MV-4-11 (cell line): ENCODE results near the gene RPUSD3.

Source experiments
- DNase-seq: peaks from one replicate; lab custom pipeline; 2025; lab: John Stamatoyannopoulos, UW

RPUSD3 gene

DNA sequence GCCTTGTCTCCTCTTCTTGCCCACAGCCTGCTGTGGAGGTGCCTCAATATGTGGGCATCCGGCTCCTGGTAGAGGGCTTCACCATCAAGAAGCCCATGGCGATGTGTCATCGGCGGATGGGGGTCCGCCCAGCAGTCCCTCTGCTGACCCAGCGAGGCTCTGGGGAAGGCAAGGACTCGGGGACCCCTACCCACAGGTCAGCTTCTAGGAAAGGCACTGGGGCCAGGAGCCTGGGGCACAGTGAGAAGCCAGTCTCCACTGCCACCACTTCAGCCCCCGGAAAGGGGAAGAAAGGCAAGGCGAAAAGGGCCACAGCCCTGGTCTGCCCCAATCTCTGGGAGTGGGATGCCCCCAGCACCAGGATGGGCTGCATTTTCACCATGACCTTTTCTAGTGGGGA, 10.7 kb downstream of the RPUSD3 start:
- no peak for DNase-seq

GRCh38 chr3:9831253-9831652, 12.6 kb downstream of the RPUSD3 start:
- no peak for DNase-seq

DNA sequence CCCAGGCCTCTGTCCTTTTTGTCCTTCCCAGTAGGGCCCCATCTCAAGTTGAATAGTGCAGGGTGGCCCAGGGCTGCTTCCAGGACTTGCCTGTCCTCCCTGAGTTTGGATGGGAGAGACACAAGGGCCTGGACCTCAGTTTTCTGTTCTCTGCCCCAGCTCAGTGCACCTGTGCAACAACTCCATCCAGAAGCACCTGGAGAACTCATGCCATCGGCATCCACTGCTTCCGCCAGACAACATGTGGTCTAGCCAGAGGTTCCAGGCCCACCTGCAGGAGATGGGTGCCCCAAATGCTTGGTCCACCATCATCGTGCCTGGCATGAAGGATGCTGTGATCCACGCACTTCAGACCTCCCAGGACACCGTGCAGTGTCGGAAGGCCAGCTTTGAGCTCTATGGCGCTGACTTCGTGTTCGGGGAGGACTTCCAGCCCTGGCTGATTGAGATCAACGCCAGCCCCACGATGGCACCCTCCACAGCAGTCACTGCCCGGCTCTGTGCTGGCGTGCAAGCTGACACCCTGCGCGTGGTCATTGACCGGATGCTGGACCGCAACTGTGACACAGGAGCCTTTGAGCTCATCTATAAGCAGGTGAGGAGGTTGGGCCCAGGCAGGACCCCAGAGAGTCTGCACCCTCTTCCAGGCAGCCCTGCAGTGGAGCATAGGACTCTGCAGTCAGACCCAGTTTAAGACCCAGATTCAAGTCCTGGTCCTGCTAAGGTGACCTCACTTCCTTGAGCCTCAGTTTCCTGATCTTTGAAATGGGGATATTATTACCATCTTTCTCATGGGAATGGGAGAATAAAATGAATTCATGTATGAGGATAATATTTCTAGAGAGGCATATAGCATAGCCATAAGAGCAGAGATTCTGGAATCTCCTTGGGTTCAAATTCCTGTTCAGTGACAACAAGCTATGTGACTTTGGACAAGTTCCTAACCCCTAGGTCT, 14.7 kb downstream of the RPUSD3 start:
- no peak for DNase-seq

DNA sequence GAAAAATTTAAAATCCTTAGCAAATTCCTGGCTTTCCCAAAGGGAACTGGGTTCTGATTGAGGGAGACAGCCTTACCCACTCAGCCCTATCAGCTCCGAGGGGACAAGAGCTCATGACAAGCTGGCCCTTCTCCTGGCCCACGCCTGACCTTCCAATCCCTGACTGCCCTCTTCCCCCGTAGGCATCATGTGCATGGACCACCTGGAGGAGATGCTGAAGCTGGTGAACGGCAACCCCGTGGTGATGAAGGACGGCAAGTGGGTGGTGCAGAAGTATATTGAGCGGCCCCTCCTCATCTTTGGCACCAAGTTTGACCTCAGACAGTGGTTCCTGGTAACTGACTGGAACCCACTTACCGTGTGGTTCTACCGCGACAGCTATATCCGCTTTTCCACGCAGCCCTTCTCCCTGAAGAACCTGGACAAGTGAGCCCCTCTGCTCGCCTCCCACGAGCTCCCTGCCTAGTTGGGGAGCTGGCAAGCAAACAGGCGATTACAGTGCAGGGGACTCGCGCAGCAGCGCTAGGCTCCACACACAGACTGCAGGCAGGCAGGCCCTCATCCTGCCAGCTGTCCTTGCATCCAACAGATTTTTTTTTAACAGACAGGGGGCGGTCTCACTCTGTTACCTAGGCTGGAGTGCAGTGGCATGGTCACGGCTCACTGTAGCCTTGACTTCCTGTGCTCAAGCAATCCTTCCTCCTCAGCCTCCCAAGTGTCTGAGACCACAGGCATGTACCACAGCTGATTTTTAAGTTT, 16.8 kb downstream of the RPUSD3 start:
- peak; percentile 61 for DNase-seq

DNA sequence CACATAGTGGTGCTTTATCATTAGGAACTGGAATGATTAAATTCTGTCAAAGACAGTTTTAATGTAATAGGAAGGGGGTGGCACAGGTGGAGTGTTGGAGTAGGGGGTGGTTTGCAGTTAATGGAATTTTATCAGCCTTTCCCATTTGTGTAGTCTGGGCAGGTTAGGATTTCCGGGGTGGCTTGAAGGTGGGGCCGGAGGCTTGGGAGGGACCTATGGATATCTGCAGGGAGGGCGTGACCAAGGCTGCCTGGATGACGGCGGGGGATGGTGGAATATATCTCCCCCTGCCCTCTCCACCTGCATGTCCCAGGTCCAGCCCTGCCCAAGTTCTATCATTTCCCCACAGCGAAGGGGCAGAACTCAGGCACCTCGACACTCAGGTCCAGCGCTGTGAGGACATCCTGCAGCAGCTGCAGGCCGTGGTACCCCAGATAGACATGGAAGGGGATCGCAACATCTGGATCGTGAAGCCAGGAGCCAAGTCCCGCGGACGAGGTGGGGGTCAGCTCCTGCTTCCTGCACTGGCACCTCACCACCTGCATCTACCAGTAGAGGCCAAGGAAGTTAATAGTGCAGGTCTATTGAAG, 18.3 kb downstream of the RPUSD3 start:
- DNase-seq = no peak

DNA sequence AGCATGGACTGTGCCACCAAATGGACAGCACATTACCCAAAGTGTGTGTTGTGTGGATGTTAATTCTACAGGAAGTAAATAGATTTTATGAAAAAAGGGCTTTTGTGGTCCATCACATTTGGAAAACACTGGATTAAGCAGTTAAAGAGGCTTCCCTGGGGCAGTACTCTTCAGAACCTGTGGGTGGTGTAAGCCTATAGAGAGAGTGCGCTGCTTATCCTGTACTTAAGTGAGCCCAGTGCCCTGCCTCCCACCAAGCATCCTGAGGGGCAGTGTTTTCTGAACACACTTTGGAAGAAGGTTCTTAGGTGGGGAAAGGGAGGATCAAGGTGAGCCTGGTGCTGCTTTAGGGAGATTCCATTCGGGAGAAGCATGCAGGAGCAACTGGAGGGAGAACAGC, 22.9 kb downstream of the RPUSD3 start:
- DNase-seq = no peak

DNA sequence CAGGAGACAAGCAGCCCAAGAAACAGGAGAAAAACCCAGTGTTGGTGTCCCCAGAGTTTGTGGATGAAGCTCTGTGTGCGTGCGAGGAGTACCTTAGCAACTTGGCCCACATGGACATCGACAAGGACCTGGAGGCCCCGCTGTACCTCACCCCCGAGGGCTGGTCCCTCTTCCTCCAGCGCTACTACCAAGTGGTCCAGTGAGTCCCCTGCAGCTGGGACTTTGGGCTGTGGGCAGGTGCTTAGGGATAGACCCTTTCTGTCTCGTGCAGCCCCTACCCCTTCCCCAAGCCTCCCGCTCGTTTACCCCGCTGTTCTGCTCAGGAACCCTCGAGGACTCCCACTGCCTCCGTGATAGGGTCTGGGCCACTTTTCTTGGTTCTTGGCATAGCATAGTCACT, 23.3 kb downstream of the RPUSD3 start:
- DNase-seq = no peak

GRCh38 chr3:9818666-9819335, 25.0 kb downstream of the RPUSD3 start:
- no peak for DNase-seq

DNA sequence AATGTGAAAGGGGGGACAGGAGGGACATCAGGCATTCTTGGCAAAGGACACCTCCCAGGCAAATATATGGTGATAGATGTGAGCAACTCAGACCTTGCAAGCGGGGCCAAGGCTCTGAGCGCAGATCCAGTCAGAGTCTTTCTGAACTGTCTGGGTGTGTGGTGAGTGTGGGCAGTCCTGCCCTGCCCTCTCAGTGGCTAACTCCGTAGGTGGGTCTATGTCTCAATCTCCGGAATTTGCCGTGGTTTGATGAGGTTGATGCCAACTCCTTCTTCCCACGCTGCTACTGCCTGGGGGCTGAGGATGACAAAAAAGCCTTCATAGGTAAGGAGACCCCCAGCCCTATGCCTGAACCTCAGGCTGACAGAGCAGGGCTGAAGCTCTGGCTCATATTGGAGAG, 26.4 kb downstream of the RPUSD3 start:
- DNase-seq = no peak

- DNase-seq = no peak
These were observed 27.8 kb downstream of the RPUSD3 start for GRCh38 chr3:9815986-9816385.

DNA sequence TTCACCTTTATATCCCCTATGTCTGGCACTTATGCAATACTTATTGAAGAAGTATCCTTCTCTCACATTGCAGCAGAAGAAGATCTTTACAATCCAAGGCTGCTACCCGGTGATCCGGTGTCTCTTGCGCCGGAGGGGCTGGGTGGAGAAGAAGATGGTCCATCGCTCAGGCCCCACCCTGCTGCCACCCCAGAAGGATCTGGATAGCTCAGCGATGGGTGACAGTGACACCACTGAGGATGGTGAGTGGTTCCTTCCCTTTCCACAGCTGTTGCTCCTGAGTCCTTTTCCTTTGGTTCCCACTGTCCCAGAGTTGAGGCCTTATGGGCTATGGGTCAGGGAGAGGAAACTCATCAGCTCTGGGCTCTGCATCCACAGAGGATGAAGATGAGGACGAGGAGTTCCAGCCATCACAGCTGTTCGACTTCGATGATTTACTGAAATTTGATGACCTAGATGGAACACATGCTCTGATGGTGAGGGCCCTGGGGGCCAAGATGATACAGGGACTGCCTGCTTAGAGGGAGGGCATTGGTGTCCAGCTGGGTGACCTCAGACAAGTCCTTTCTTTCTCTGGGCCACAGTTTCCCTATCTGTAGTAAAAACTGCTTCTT, 30.8 kb downstream of the RPUSD3 start:
- no peak for DNase-seq

DNA sequence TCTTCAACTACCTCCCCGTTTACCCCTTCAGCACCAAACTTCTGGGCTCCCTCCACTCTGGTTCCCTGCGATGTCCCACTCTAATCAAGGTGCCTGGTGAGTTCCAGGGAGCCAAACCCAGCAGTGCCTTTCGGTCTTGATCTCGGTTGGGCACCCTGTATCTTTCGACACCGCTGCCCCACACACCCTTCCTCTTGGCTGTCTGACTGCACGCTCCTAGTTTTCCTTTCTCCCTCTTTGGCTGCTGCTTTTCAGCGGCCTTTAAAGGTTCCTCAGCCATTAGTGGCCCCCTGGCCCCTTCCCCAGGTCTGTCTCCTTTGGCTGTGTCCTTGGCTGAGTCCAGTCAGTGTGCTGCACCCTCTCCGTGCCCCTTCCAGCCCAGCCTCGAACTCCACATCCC, 33.0 kb downstream of the RPUSD3 start:
- no peak for DNase-seq

DNA sequence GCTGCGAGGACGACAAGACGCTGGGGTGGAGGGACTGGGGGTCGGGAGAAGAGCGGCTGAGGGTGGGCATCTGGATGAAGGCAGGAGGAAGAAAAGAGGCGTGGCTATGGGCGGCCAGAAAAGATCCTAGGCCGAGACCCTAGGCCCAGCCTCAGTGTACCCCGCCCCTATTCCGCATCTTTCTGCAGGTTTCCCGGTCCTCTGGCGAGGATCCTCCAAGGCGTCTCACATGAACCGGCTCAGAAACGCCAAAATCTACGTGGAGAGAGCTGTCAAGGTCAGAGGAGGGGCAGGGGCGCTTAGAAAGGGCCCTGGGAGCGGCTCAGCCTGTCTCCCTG, 33.4 kb downstream of the RPUSD3 start:
- DNase-seq = no peak

DNA sequence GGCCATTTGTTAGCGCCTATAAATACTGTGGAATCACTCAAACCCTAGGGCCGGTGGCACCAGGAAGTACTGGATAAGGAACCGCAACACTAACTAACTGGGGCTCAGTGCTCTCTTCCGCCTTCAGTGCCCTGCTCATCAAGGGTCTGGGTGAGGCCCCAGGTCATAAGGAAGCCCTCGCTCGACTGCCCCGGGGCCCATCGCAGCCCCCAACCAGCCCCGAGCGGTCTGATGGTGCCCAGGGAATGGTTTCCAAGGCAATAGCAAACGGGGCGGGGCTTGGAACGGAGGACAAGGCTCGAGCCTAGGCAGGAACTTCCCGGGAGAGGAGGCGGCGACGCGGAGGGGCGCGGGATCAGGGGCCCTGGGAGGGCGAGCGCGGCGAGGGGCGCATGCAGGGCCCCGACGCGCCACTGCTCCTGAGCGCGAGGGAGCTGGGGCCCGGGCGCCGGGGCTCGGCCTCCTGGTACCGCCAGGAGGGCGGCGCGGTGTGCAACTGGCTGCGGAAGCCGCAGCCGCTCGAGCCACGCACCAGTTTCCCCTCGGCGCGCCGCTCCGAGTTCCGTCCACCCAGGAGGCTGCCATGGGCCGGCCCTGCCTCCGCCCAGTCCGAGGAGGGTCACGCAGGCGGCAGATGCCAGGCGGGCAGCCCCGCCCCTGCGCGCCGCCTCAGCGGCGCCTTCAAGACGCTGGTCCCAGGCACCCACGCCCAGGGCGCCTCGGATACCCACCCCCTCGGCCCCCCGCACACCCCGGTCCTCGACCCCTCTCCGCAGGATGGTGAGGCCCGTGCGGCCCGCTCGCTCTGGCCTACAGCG, 34.0 kb downstream of the RPUSD3 start, which contains the start of gene TTLL3:
Gene TTLL3, plus strand, starts transcription at position 648 of the 818 bp plus-strand sequence. CDS start 400 bp downstream, outside the sequence.
- DNase-seq = peak; percentile 75

DNA sequence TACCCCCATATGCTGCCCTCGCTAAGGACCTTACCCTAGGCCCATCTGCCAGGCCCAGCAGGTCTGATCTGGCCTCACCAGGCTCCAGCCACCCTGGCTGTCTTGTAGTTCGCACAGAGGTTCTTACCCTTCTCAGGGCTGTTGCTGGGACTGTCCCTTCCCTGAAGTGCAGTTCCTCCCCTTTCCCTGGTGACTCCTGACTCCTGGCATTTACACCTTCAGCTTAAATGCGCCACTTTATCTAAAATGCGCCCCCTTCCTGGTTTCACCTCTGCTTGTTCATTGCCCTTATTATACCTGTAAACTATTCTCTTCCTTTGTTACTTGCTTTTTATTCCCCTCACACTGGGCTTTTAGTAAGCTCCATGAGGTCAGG, 34.6 kb downstream of the RPUSD3 start:
- no peak for DNase-seq

DNA sequence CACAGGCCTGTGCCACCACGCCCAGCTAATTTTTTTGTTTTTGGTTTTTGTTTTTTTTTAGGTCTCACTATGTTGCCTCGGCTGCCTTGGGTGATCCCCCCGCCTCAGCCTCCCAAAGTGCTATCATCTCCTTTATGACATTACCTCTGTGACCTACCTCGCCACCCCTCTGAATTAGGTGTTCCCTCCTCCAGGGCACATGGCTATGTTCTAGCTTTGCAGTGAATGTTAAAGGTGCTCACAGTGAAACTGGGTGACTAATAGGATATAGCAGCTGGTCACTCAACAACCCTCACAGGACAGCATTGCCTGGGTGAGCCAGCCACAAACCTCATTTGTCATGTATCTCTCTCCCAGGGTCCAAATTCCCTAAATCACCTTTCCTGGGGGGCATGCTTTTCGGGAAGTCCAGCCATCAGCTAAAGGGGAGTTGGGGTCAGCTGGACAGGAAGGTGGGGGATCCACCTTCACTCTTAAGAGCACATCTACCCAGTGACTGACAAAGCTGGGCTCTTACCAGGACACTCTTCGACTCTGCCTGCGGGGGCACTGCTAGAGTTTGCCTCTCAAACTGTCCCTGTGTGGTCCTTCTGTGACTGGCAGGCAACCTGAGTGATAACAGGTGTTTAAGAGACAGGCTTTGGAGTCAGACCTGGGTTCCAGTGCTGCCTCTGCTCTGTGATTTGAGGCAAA, 35.3 kb downstream of the RPUSD3 start:
- DNase-seq = peak; percentile 36

GRCh38 chr3:9807981-9808344, 35.8 kb downstream of the RPUSD3 start:
- no peak for DNase-seq

DNA sequence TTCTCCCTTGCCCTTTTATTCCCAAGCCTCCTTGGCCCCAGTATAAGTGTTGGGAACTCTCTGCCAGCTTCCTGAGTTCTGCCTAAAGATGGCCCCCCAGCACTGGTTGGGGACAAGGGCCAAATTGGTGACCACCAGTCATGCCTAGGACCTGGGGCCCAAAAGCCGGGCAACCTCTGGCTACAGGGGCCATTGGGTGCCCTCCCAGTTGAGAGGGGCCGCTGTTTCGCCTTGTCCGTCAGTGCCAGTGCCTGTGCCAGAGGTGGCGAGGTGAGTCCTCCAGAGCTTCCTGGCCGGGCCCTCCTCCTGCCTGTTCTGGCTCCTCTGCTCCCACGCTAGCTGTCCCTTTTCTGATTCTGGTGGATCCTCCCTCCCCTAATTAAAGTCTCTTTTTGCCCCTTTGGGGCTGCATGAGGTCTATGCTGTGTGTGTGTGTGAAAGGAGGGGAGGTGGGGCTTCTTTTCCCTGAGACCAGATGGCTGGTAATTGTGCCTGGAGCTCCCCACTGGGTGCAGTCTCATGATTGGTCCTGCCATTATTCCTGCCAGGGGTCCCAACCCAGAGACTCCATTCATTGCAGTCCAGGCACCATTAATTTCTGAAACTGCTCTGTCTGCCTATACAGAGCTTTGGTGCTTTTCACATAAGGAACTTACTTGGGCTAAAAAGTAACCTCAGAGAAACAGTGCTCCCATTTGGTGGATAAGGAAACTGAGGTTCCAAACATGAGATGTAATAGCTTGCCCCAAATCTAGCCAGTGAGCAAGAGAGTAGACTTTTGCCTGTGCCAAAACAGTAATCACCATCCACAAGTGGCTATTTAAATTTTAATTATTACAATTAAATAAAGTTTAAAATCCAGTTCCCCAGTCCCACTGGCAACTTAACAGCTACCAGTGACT, 36.9 kb downstream of the RPUSD3 start:
- DNase-seq = no peak

DNA sequence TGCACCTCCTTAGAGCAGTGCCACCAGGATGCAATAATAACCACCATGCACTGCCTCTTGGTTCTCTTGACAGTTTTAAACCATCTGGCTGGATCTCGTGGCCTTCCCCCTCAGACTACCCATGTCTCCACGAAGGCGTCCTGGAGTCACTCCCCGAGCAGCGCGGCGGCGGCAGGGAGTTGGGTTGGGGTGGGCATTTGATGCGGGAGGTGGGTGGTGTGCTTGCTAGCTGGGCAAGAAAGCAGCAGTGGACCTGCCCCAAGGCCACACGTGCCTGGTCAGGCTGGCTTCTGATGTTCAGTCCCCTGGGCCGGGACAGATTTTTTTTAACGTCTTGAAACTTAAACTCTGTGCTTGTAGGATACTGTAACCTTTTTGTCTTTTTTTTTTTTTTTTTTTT, 37.7 kb downstream of the RPUSD3 start:
- no peak for DNase-seq
